B cell (primary cell): Measurements from ENCODE around the gene MATR3.
"Not testable (repeated sequence)": the region's sequence is repeated elsewhere in the genome, so short reads cannot be mapped to it uniquely, and the experiment has no call there.

Source experiments
- CTCF ChIP-seq: fragments of 200-600 bp; IDR thresholded peaks from one replicate; pipeline ENCODE4 v1.8.0; 2022; ENCODE audit warnings: antibody characterized with exemption, mild to moderate bottlenecking
- EZH2 ChIP-seq: IDR thresholded peaks from 2 replicates; pipeline ENCODE4 v1.6.1; 2012; ENCODE audit warnings: borderline replicate concordance, low read depth, mild to moderate bottlenecking, moderate library complexity, low read length; ENCODE audit not compliant: insufficient read depth, poor library complexity, severe bottlenecking

GRCh38 chr5:139347863-139348262 lies 54.3 kb downstream of the MATR3 start:
- not testable (repeated sequence) for TF ChIP-seq EZH2, CTCF
